ENCODE data around the gene AJM1.

Gene AJM1

DNA sequence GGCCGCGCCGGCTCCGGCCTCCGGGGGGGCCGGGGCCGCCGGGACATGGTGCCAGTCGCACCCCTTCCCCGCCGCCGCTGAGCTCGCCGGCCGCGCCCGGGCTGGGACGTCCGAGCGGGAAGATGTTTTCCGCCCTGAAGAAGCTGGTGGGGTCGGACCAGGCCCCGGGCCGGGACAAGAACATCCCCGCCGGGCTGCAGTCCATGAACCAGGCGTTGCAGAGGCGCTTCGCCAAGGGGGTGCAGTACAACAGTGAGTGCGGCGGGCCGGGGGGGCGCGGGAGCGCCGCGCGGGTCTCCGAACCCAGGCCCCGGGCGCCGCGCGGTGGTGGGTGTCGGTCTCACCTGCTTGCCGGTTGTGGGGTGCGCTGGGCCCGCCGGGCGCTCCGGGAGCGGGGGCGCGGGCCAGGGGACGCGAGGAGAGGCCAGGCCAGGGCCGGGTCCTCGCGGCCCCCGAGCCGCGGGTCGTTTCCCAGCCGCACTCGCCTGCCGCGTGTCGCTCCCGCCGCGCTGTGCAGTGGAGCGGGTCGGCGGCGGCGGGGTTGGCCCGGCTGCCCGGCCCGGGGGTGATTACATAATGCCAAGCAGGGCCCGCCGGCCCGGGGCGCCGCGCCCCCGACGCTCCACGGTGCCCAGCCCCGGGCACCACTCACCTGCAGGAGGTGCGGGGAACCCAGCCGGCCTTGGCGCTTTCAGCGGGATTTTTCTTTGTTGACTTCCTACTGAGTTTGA, 34.0 kb upstream of the AJM1 start:
- DNase-seq (ENCODE audit: low read depth), result no peak

DNA sequence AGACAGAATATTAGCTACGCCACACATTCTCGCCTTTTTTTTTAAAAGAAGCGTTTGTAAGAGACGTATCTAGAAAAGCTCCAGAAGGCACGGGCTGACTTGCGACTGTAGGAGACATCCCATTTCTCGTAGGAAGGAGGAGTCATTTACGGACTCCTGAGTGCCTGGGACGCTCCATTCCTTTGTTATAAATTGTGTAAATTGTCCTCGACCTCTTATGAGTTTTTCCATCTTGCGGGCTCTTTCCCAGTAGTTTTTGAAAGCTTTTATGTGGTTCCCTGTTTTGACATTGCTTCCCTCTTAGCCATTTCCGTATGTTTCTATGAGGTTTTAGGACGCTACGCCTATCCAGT, 33.5 kb upstream of the AJM1 start:
- no peak for DNase-seq (ENCODE audit: low read depth)

DNA sequence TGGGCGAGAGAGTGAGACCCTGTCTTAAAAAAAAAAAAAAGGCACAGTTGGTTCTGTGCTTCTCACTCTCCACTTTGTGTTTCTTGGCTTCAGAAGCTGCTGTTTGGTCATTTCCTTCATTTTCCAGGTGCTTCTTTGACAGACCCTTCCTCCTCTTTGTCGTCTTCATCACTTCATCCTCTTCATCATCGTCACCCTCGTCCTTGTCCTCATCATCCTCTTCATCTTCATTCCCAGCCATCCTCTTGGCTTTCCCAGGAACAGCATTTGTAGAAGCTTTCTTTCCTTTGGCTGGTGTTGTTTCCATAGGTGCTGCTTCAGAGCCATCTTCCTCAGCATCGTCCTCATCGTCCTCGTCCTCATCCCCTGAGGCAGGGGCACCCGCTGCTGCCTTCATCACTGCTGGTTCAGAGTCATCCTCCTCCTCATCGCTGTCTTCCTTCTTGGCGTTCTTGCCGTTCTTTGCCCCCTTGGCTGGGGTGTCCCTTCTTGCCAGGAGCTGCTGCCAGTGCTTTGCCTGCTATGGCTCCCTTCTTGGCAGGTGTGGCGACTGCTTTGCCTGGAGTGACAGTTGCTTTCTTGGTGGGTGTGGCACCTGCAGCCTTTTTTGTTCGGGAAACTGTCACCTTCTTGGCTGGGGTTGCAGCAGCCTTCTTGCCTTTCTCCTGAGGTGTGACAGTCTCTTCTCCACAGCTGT, 27.4 kb upstream of the AJM1 start:
- no peak for DNase-seq (ENCODE audit: low read depth)

DNA sequence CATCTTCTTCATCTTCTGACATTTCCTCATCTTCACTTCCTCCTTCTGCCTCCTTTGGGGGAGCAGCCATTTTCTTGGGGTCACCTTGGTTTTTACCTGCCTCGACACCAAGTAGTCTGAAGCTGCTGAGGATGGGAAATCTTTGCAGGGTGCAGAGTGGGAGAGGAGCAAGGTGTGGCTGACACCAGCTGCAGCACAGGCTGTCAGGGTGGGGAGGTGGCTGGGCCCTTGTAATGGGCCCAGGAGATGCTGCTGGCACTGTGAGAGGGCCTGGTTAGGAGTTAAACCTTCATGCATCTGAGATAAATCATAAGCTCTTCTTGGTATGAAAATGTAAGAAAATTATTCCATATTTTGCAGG, 26.9 kb upstream of the AJM1 start:
- no peak for DNase-seq (ENCODE audit: low read depth)

DNA sequence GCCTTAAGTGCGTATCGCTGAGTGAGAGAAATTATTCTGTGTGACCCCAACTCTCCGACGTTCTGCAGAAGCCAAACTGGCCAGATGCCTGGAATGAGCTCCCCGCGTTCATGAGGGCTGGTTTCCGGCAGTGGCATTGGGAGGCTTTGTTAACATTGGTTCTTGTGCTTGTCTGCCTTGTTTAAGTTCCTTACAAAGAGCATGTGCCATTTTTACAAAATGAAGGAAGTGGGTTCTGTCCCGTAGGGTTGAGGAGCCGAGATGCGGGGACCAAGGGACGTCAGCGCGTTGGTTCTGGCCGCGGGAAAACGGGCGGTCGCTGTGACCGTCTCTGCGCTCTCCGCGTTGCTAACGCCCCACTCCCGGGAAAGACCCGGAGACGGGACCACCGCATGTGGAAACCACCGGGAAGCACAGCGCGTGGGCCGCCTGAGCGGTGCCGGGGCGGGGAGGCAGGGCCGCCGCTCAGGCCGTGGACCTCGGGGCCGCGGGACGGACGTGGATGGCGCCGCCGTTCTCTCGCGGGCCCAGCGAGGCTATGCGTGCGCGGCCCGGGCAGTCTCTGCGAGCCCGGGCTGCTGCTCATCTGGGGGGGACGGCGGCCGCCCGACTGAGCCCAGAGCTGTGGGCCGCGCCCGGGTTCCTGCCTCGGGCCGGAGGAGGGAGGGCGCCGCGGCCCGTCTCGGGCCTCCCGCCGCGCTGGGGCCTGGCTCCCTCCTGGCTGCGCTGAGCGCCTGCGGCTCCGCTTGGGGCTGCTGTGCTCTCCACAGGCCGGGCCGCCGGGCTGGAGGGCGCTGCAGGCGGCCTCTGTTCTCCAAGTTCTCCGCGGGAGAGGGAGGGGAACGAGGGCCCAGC, 21.1 kb upstream of the AJM1 start:
- DNase-seq (ENCODE audit: low read depth), result no peak

DNA sequence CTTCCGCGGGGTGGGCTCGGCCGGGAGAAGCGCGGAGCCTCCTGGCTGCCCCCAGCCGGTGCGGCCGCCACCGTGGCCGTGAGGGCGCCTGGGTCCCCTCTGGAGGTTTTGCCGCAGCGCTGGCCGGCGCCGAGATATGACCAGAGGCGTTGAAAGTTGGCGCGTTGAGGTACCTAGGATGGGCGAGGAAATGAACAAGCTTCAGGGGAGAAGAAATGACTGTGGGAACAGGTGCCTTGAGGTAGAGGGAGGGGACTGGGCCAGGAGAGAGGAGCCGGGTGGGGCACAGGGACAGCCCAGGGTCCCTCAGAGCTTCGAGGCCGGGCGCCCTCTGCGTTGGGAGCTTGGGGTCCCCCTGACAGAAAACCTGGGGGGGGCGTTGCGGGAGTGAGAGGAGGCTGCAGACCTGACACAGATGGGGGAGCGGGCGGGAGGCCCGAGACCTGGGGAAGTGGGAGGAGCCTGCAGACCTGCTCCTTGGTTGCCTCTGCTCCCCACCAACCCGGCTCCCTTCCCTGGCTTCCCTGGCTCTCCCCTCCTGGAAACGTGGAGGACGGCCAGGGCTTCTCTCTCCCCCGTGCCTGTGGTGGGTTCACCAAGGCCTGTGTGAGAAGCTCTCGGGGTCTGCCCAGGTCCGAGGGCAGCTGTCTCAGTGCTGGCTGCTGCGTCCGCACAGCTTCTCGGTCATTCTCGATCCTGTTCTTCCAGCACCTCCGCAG, 20.3 kb upstream of the AJM1 start:
- no peak for DNase-seq (ENCODE audit: low read depth)

DNA sequence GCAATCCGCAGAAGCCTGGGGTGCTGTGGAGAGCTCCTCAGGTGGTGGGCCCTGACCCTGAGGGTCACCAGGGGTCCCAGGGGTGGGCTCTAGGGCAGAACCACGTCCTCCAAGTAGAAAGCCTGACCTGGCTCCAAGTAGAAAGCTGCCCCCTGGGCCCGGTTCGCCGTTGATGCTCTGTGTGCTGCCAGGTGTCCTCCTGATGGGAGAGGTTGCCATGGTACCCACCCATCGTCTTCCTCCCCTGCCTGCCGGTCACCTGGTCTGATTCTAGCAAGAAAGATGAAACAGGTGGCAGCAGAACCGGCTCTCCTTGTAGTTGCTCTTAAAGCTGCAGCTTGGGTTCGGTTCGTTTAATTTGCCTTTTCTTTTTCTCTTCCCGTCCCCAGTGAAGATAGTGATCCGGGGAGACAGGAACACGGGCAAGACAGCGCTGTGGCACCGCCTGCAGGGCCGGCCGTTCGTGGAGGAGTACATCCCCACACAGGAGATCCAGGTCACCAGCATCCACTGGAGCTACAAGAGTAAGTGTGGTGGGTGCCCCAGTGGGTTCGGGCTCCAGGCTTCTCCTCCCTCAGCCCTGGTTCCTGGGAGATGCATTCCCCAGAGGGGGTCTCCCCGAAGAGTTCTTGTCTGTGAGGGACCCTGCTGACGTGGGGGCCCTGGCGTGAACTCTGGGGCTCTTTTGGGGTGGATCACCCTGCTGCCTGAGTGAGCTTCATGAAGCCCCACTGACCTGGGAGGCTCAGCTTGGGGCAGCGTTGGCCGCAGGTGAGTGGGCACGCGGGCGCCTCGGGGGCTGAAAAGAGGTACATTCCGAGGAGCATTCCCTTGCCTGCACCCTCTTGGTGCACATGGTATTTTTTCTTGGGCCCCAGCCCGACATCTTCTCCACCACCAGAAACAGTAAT, 18.9 kb upstream of the AJM1 start:
- no peak for DNase-seq (ENCODE audit: low read depth)

DNA sequence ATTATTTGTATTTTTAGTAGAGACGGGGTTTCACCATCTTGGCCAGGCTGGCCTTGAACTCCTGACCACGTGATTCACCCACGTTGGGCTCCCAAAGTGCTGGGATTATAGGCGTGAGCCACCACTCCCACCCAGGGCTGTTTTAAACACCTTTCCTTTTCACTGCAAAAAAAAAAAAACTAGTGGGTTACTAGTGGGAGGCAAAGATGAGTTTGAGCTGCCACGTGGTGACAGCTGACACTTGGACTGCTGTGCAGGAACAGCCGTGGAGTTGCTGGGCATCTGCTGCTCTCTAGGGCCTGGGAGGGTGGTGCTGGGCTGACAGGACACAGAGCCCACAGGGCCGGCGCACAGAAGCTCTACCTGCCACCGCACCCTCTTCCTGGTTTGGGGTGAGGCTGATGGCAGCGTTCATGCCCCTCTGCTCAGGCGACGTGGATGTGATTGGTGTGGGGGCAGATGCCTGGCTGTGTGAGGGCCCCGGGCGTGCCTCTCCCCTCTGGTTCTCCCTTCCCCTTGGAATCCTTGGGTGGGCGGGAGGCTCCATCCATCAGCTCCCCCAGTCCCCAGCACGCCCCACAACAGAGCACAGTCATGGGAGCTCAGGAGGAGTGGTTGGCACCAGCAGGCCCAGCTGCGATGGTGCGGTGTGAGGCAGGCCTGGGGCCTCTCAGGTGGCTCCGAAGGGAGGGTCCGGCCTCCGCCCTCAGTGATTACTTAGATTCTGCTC, 17.6 kb upstream of the AJM1 start:
- DNase-seq (ENCODE audit: low read depth), result no peak

DNA sequence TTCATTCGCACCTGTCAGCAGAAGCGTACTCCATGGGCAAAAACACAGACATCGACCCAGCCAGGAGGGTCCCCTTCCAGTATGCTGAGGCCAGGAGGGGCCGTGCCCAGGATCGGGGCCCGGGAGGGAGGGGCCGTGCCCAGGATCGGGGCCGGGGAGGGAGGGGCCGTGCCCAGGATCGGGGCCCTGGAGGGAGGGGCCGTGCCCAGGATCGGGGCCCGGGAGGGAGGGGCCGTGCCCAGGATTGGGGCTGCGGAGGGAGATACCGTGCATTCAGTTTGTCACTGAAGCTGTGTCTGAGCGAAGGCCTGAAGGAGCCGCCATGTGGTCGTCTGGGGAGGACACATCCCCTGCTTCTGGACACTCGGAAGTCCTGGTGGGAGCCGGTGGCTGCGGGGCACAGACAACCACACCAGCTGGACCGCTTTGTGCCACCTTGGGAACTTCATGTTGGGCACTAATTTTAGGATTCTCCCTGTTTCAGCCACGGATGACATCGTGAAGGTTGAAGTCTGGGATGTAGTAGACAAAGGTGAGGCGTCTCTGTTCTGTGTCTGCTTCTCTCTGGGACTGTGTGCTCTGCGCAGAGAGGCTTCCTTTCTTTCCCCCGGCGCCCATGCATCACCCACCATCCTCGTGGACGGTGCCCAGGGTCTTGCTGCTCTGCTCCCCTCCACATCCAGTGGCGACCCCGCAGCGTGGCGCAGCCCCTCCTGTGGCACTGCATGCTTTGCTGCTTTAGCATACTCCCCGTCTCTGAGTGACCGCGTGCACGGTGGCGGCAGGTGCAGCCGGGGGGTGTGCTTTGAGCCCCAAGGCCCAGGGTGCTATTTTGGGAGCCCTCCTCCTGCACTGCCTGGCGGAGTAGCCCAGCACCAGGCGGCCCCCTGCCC, 16.7 kb upstream of the AJM1 start:
- DNase-seq (ENCODE audit: low read depth), result no peak

DNA sequence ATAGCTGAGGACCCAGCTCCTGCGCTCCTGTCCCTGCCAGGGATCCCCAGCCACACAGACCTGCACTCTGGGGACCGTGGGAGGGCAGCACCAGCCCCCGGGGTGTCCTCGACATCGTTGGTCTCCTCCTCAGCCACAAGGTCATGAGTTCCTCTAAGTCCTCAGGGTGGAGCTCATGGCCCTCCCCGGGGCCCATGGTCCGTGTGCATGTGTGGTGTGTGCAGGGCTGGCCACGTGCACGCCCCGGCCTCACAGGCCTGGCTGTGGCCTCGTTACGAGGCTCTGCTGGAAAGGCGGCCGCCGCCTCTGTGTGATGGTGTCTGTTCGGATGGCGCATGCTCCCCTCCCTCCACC, 16.1 kb upstream of the AJM1 start:
- DNase-seq (ENCODE audit: low read depth), result no peak

DNA sequence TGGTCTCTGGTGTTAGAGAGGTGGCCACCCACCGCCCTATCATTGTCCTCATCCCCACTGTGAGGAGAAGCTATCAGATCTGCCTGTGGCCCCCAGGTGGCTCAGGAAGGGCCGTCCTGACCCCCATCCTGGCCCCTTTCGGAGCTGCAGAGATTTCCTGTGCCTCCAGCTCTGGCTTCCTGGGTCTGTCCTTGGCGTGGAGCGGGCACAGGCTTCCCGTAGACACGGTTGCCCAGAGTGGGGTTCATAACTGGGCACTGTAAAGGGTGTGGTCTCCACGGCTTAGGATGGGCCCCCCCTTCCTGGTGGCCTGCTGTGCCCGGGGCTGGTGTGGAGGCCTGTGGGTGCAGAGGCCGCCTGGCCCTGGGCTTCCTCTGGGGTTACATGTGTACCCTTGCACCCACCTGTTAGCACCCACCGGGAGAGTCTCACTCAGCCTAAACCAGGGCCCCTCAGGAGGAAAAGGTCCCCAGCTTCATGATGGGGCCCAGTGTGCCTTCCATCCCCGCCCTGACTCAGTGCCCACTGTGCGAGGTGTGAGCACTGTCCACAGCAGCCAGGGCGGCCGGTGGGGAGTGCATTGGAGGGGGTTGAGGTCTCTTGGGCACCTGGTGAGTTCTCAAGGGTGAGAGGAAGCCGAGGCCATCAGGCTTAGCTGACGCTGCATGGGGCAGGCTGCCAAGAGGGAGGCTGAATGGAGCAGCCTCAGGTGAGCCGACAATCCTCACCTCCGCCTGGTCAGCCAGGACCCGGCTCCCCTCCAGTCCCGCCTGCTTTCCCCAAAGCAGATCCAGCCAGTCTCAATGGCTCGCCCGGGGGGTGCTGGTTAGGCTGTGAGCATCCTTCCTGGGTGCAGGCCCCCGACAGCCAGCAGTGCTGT, 15.3 kb upstream of the AJM1 start:
- no peak for DNase-seq (ENCODE audit: low read depth)

DNA sequence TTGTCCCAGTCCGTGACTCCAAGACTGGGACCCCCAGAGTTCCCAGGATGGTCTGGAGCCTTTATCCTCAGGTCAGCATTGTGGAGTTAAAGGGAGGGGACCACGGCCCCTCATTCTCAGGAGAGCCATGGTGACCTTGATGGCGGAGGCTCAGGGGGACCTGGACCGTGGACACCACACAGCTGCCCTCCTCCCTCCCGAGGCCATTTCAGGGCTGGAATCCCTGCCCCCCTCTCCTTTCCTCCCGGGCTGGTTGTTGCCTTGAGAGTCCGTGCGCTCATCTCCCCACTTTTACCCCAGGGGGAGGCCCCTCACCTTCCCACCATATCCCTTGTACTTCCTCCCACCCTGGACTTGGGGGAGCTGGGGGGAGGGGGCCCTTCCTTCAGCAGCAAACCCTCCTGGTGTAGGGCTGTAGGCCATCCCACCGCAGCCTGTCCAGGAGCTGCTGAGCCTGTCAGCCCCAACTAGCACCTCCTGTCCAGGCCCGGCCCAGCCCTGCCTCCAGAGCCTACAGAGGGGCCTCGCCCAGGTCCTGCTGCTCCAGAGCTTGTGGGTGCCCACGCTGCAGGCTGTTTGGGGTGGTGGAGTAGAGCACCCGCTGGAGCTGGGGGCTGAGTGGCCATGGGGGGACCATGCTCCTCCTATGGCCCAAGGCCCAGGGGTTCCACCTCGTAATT, 14.3 kb upstream of the AJM1 start:
- no peak for DNase-seq (ENCODE audit: low read depth)

DNA sequence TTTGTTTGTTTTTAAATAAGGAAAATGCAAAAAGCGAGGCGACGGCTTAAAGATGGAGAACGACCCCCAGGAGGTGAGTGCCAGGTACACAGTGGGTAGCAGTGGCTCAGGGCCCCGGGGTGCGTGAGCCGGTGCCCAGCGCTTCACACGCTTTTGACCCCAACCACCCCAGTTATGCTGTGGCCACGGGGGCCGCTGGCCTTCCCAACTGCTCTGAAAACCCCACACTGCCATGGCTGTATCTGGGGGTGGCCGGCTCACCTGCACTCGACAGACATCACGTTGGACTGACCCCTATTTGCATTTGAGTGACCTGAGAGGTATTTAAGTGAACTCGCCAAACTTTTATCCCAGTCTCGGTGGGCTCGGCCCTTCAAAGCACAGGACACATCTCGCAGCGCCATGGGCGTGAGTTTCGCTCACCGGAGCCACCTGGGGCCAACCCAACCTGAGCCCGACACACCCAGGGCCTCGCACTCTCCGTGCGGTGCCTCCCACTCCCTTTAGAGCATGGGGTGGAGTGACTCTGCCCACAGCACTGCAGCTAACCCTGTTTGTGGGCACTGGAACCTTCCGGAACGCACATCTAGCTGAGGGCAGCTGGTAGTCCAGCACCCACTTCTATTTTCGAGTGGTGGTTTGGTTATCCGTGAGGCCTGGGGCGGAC, 13.7 kb upstream of the AJM1 start:
- DNase-seq (ENCODE audit: low read depth), result no peak

DNA sequence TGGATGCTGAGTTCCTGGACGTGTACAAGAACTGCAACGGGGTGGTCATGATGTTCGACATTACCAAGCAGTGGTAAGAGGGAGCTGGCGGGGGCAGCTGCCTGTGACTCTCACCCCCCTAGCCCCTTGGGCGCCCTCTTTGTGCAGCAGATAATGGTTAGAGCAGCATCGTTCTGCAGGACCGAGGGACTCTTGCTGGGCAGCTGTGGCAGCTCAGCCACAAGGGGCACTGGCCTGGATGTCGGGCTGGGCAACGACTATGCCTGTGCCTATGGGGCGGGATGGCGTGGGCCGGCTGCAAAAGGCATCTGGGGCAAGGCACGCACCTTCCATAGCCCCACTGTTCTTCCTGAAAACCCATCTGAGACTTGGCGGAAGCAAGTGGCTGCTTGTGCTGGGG, 12.9 kb upstream of the AJM1 start:
- DNase-seq (ENCODE audit: low read depth), result no peak

DNA sequence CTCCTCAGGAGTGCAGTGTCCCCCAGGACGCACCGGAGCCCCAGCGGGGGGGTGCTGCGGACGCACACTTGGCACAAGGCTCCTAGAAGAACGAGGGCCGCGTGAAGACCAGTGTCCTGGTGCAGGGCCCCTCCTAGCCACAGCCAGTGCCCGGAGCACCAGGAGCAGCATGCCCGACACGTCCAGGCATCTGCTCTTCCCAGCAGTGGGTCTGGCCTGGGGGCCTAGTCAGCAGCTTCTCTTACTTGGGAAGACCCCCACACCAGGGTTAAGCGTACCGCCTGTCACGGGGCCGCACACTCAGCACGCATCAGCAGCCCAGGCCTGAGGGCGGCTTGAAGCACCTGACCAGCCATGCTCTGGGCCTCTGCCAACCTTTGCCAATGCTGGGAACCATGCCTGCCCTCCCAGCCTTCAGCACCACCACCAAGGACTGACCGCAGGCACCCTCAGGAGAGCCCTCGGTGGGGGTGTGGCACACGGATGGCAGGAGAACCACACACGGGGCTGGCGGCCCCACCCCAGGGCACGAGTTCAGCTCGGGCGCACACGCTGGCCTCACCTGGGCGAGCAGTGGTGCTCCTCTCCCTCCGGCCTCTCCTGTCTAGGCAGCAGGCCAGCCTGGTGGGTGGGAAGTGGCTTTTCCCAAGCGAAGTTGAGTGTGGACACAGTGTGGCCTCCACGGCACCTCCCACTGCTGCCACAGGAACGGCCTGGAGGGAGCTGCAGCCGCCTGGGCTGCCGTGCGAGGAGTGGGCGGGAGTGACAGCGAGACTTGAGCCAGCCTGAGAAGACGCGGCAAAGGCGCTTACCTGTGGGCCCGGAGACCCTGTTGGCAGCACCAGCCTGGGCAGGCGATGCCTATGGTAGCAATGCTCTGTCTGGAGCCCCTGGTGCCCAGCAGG, 12.0 kb upstream of the AJM1 start:
- no peak for DNase-seq (ENCODE audit: low read depth)

DNA sequence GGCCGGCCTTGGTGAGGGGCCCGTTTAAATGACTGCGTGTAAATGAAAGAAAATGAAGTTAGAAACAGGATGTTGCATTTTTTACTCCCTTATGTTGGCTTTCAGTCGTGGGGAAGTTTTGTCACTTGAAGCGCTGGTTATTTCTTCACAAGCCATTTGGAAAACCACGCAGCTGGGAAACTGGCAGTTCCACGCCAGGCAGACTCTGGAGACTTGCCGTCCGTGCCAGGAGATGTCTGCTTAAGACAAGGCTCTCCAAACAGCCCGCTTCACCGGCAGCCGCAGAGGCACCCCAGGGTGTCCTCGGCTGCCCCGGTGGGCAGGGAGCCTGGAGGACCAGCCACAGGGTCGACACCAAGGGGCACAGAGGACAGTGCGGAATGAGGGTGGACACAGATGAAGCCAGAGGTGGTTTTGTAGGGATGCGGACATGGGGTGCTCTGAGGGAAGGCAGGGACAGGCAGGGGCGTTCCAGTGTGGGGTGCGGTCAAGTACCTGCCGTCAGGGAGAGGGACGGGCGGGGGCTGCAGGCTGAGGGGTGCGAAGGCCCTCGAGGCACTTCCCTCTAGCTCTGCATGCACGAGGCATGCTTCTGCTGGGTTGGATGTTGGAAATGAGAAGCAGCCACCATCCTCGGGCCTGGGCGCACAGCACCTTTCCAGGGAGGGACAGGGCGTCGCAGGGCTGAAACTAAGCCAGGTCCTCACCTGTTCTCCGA, 11.1 kb upstream of the AJM1 start:
- DNase-seq (ENCODE audit: low read depth), result no peak
